H1 (cell line): Measurements from ENCODE around the gene TTC34. TPM values are rescaled to one million over a fixed set of nuclear protein-coding genes. Genes with fewer than 3 reads are reported as not detected.

ENCODE experiments used
- CTCF ChIA-PET: fragments of 300-600 bp; sonication (Branson Sonifier 250); formaldehyde crosslinking; loops from one replicate; lab custom pipeline; 2021; ENCODE audit not compliant: partially characterized antibody; lab: Charles Lee
- POLR2A ChIA-PET: fragments of 300-600 bp; sonication (Branson Sonifier 250); formaldehyde crosslinking; loops from one replicate; lab custom pipeline; 2021; ENCODE audit warnings: inconsistent platforms; ENCODE audit not compliant: partially characterized antibody; lab: Charles Lee
- DNase-seq, 2 experiments: peaks; one replicate each; pipeline versions ENCODE4 v3.0.0 to v3.0.0-alpha.2; 2010 to 2022; ENCODE audit warnings: low spot score in 2 of 2, low read depth in 1 of 2, mixed read lengths in 1 of 2
- FAIRE-seq: peaks from 2 replicates; lab custom pipeline; 2011; peaks lifted over from hg19 to GRCh38; lab: Jason Lieb, UNC
- H2AFZ ChIP-seq: 2 replicates; pipeline ENCODE4 v1.8.1; 2012; ENCODE audit warnings: low read length, inconsistent platforms
- H2AK5ac ChIP-seq: 2 replicates; pipeline ENCODE4 v1.6.1; 2013; ENCODE audit warnings: low read depth, low read length
- H2BK120ac ChIP-seq: replicated peaks from 2 replicates; pipeline ENCODE3; 2013; ENCODE audit warnings: low read depth, low read length, inconsistent platforms
- H2BK12ac ChIP-seq: 2 replicates; pipeline ENCODE4 v1.6.1; 2013; ENCODE audit warnings: low read depth, low read length
- H2BK15ac ChIP-seq: 2 replicates; pipeline ENCODE4 v1.6.1; 2013; ENCODE audit warnings: low read length
- H2BK20ac ChIP-seq: 2 replicates; pipeline ENCODE4 v1.6.1; 2013; ENCODE audit warnings: low read length
- H2BK5ac ChIP-seq: 2 replicates; pipeline ENCODE4 v1.6.1; 2013; ENCODE audit warnings: low read depth, low read length
- H3K14ac ChIP-seq: 2 replicates; pipeline ENCODE4 v1.6.1; 2013; ENCODE audit warnings: inconsistent platforms; ENCODE audit not compliant: insufficient read length
- H3K18ac ChIP-seq: 2 replicates; pipeline ENCODE4 v1.6.1; 2013; ENCODE audit warnings: low read length; ENCODE audit errors: extremely low read depth
- H3K23ac ChIP-seq: 2 replicates; pipeline ENCODE4 v1.6.1; 2013; ENCODE audit warnings: inconsistent platforms; ENCODE audit not compliant: insufficient read length
- H3K23me2 ChIP-seq: 2 replicates; pipeline ENCODE4 v1.6.1; 2013; ENCODE audit warnings: low read depth, low read length
- H3K27ac ChIP-seq: 2 replicates; pipeline ENCODE4 v1.6.1; 2011; ENCODE audit warnings: low read depth, low read length, inconsistent platforms
- H3K27me3 ChIP-seq, 4 experiments: replicated peaks in 1 of 4; 1 replicate in 1 of 4; 2 replicates in 3 of 4; pipeline versions ENCODE4 v1.6.1 to v1.8.1; 2011 to 2013; ENCODE audit warnings: low read length in 3 of 4, mild to moderate bottlenecking in 3 of 4, inconsistent platforms in 2 of 4, mixed read lengths in 2 of 4, moderate library complexity in 1 of 4; ENCODE audit not compliant: control insufficient read depth in 3 of 4, insufficient read depth in 3 of 4; ENCODE audit errors: extremely low read depth in 1 of 4
- H3K36me3 ChIP-seq, 4 experiments: 2 replicates each; pipeline versions ENCODE4 v1.6.1 to v1.8.1; 2011 to 2013; ENCODE audit warnings: mild to moderate bottlenecking in 4 of 4, low read length in 3 of 4, moderate library complexity in 2 of 4, control low read depth in 1 of 4, inconsistent platforms in 1 of 4; ENCODE audit not compliant: insufficient read depth in 4 of 4, control insufficient read depth in 2 of 4
- H3K4ac ChIP-seq: replicated peaks from 2 replicates; pipeline ENCODE3; 2013; ENCODE audit warnings: low read length, low read depth, mixed read lengths, inconsistent platforms; ENCODE audit not compliant: insufficient read length
- H3K4me1 ChIP-seq, 4 experiments: replicated peaks in 1 of 4; 1 replicate in 1 of 4; 2 replicates in 3 of 4; pipeline versions ENCODE4 v1.6.1 to v1.8.1; 2011 to 2013; ENCODE audit warnings: low read length in 3 of 4, inconsistent platforms in 2 of 4, mixed read lengths in 1 of 4; ENCODE audit not compliant: insufficient read depth in 4 of 4, control insufficient read depth in 3 of 4
- H3K4me2 ChIP-seq, 2 experiments: 2 replicates each; pipeline versions ENCODE4 v1.6.1 to v1.8.1; 2011 to 2013; ENCODE audit warnings: low read depth in 2 of 2, low read length in 2 of 2, control low read depth in 1 of 2, inconsistent platforms in 1 of 2, mild to moderate bottlenecking in 1 of 2; ENCODE audit not compliant: insufficient read depth in 1 of 2
- H3K4me3 ChIP-seq, 4 experiments: fragments of 200-600, 300-600 bp in 1 of 4; sonication (generic), shearing (Covaris generic), sonication (Bioruptor Twin) in 1 of 4; 2 replicates each; pipeline versions ENCODE4 v1.5.1 to v1.8.1; 2011 to 2016; ENCODE audit warnings: low read length in 4 of 4, low read depth in 3 of 4, control low read depth in 2 of 4, inconsistent platforms in 2 of 4, mild to moderate bottlenecking in 2 of 4, mixed read lengths in 1 of 4, moderate library complexity in 1 of 4; ENCODE audit not compliant: insufficient read depth in 2 of 4; ENCODE audit errors: extremely low read depth in 1 of 4
- H3K56ac ChIP-seq: replicated peaks from 2 replicates; pipeline ENCODE3; 2013; ENCODE audit warnings: low read depth, mild to moderate bottlenecking, mixed read lengths, low read length, inconsistent platforms; ENCODE audit not compliant: insufficient read length
- H3K79me1 ChIP-seq: 2 replicates; pipeline ENCODE4 v1.6.1; 2013; ENCODE audit warnings: low read depth, low read length, control low read depth
- H3K79me2 ChIP-seq, 2 experiments: 2 replicates each; pipeline versions ENCODE4 v1.6.1 to v1.8.1; 2012 to 2013; ENCODE audit warnings: low read length in 2 of 2, mild to moderate bottlenecking in 2 of 2, inconsistent platforms in 1 of 2; ENCODE audit not compliant: insufficient read depth in 2 of 2, control insufficient read depth in 1 of 2
- H3K9ac ChIP-seq, 4 experiments: replicated peaks in 1 of 4; 1 replicate in 1 of 4; 2 replicates in 3 of 4; pipeline versions ENCODE4 v1.6.1 to v1.8.1; 2011 to 2013; ENCODE audit warnings: low read depth in 3 of 4, low read length in 3 of 4, control low read depth in 2 of 4, mild to moderate bottlenecking in 2 of 4, moderate library complexity in 2 of 4, inconsistent platforms in 1 of 4; ENCODE audit errors: extremely low read depth in 1 of 4
- H3K9me3 ChIP-seq, 2 experiments: 2 replicates each; pipeline versions ENCODE4 v1.6.1 to v1.8.1; 2012 to 2013; ENCODE audit warnings: mild to moderate bottlenecking in 2 of 2, moderate library complexity in 2 of 2, control low read depth in 1 of 2, inconsistent platforms in 1 of 2, low read depth in 1 of 2, low read length in 1 of 2, mixed read lengths in 1 of 2; ENCODE audit not compliant: insufficient read depth in 2 of 2
- H4K20me1 ChIP-seq, 2 experiments: replicated peaks in 1 of 2; 2 replicates each; pipeline versions ENCODE3 to v1.8.1; 2011 to 2013; ENCODE audit warnings: inconsistent platforms in 2 of 2, low read length in 2 of 2, mild to moderate bottlenecking in 1 of 2; ENCODE audit not compliant: insufficient read depth in 2 of 2, control insufficient read depth in 1 of 2
- H4K5ac ChIP-seq: 2 replicates; pipeline ENCODE4 v1.6.1; 2013; ENCODE audit warnings: low read length, low read depth, mixed read lengths, inconsistent platforms; ENCODE audit not compliant: insufficient read length
- H4K8ac ChIP-seq: 2 replicates; pipeline ENCODE4 v1.8.0; 2013; ENCODE audit warnings: mild to moderate bottlenecking, moderate library complexity, low read length, inconsistent platforms; ENCODE audit not compliant: insufficient read depth; ENCODE audit errors: extremely low read depth
- H4K91ac ChIP-seq: replicated peaks from 2 replicates; pipeline ENCODE3; 2013; ENCODE audit warnings: low read length, mixed read lengths, inconsistent platforms; ENCODE audit not compliant: insufficient read length
- BCL11A ChIP-seq, 2 experiments: IDR thresholded peaks; one replicate each; pipeline ENCODE4 v1.6.1; 2011; ENCODE audit warnings: low read depth in 2 of 2, low read length in 2 of 2, mild to moderate bottlenecking in 2 of 2
- EGR1 ChIP-seq: IDR thresholded peaks from 2 replicates; pipeline ENCODE4 v1.6.1; 2011; ENCODE audit warnings: low read depth, low read length, borderline replicate concordance
- EZH2 ChIP-seq: fragments of 200-600 bp; sonication (generic); IDR thresholded peaks from 2 replicates; pipeline ENCODE4 v1.7.1; 2012; ENCODE audit warnings: low read depth, mild to moderate bottlenecking, moderate library complexity, low read length, inconsistent platforms; ENCODE audit not compliant: severe bottlenecking
- HDAC6 ChIP-seq: IDR thresholded peaks from one replicate; pipeline ENCODE4 v1.7.1; 2012; ENCODE audit warnings: low read depth, mild to moderate bottlenecking, inconsistent platforms, low read length, moderate library complexity
- RFX5 ChIP-seq: IDR thresholded peaks from 2 replicates; pipeline ENCODE4 v1.6.1; 2011; ENCODE audit warnings: low read depth, low read length, improper control_type of control experiment, borderline replicate concordance
- WGBS, 2 experiments: shearing (Covaris generic) in 1 of 2; methylation state at CpG; one replicate each; pipeline versions ENCODE4 v1.1.6 to v1.1.7; 2013 to 2015; ENCODE audit warnings: low lambda C conversion rate in 2 of 2, mixed read lengths in 2 of 2, inconsistent platforms in 1 of 2, low coverage in 1 of 2, missing lambda C conversion rate in 1 of 2; ENCODE audit not compliant: insufficient replicate concordance in 2 of 2, insufficient coverage in 1 of 2, insufficient read length in 1 of 2; ENCODE audit errors: extremely low coverage in 1 of 2, missing lambda C conversion rate in 1 of 2; 5-methylcytosine and 5-hydroxymethylcytosine counted together
- polyA plus RNA-seq, 7 experiments: library from polyadenylated mRNA; depleted of rRNA in 3 of 7; stranded (reverse) in 5 of 7; unstranded in 2 of 7; fragments of >200 nt in 5 of 7; fragments of 200-250 nt in 2 of 7; gene quantifications; 1 replicate in 5 of 7; 2 replicates in 1 of 7; 4 replicates in 1 of 7; pipeline versions ENCODE4 v1.2.1 to v1.2.3, GENCODE V29; 2011 to 2013; ENCODE audit warnings: missing spikeins in 2 of 7, mixed read lengths in 2 of 7
- total RNA-seq: library from RNA; stranded (reverse); fragmentation: NEBNext Ultra II Directional; extraction: Animal tissue kit (Norgen Biotek cat#: 25700); gene quantifications from 2 replicates; pipeline ENCODE4 v1.2.1, GENCODE V29; 2021

TTC34 gene
- total and polyA plus RNA-seq, 2 of the 8 experiments (the other 6 are each of a cell fraction or from before 2014, with no cell fraction given) = 0.23 to 0.50 TPM

GRCh38 chr1:2595812-2596529 lies 205.5 kb downstream of the TTC34 start:
- no peak for DNase-seq
- H2BK5ac ChIP-seq = no peak overlapping the region
- no peak overlapping the region for H2AFZ ChIP-seq
- H2BK20ac ChIP-seq = no peak overlapping the region
- no peak for TF ChIP-seq EGR1
- no peak for TF ChIP-seq BCL11A (IDR thresholded peaks at IDR 0.05; ENCODE audit: low read depth in 2 of 2, low read length in 2 of 2)
- TF ChIP-seq HDAC6 = no peak
- TF ChIP-seq RFX5 = no peak
- no peak for TF ChIP-seq EZH2
- no peak overlapping the region; the same call in 1 of the 2 replicates for H4K8ac ChIP-seq
- H4K91ac ChIP-seq = no peak overlapping the region
- peaks cover 0 to 7% of the 10 kb centered on the region in 2 experiments; a peak in 2 of 4 replicates for H3K9me3 ChIP-seq
- no peaks in the 10 kb centered on the region for H3K27me3 ChIP-seq
- H3K4ac ChIP-seq = no peak overlapping the region
- ChIA-PET POLR2A (no interaction called here), CTCF (no interaction called here)
- no peak overlapping the region for H3K14ac ChIP-seq
- H3K79me1 ChIP-seq = no peaks in the 10 kb centered on the region
- no peak overlapping the region for H2AK5ac ChIP-seq
- H3K79me2 ChIP-seq = no peaks in the 10 kb centered on the region
- H3K23ac ChIP-seq = no peak overlapping the region
- H3K4me2 ChIP-seq = no peak overlapping the region
- H3K36me3 ChIP-seq = no peaks in the 10 kb centered on the region
- H4K5ac ChIP-seq = no peak overlapping the region
- H3K4me3 ChIP-seq = no peak overlapping the region
- 87% methylated on average over 20 of the region's 31 CpGs; no CpG with 5 or more reads in 1 of the 2 experiments for WGBS, 2 experiments
- no peak overlapping the region for H3K56ac ChIP-seq
- H3K23me2 ChIP-seq = no peaks in the 10 kb centered on the region
- no peak overlapping the region for H3K9ac ChIP-seq
- H3K27ac ChIP-seq = no peak overlapping the region
- no peak overlapping the region for H2BK15ac ChIP-seq
- no peak overlapping the region for H3K18ac ChIP-seq
- no peaks in the 10 kb centered on the region for H4K20me1 ChIP-seq
- no peaks in the 10 kb centered on the region for H3K4me1 ChIP-seq
- H2BK12ac ChIP-seq = no peak overlapping the region
- no peak overlapping the region for H2BK120ac ChIP-seq
- FAIRE-seq = no peak
